Glutamatergic neuron (in vitro differentiated cells): Measurements from ENCODE around the gene FAM184B. TPM values are rescaled to one million over a fixed set of nuclear protein-coding genes. Genes with fewer than 3 reads are reported as not detected.

Experiments used
- DNase-seq: peaks from one replicate; pipeline ENCODE4 v3.0.0; 2022
- H3K27ac Mint-ChIP-seq: one replicate; pipeline ENCODE4 v1.8.0; 2020; ENCODE audit warnings: mild to moderate bottlenecking, mixed read lengths, inconsistent platforms; ENCODE audit not compliant: unreplicated experiment
- H3K27me3 Mint-ChIP-seq: one replicate; pipeline ENCODE4 v1.8.0; 2020; ENCODE audit warnings: mild to moderate bottlenecking, moderate library complexity, mixed read lengths, inconsistent platforms; ENCODE audit not compliant: unreplicated experiment
- H3K36me3 Mint-ChIP-seq: one replicate; pipeline ENCODE4 v1.8.0; 2020; ENCODE audit warnings: mild to moderate bottlenecking, mixed read lengths, inconsistent platforms; ENCODE audit not compliant: unreplicated experiment
- H3K4me1 Mint-ChIP-seq: one replicate; pipeline ENCODE4 v1.8.0; 2020; ENCODE audit warnings: mild to moderate bottlenecking, low read depth, mixed read lengths, inconsistent platforms; ENCODE audit not compliant: unreplicated experiment
- H3K4me3 Mint-ChIP-seq: one replicate; pipeline ENCODE4 v1.8.0; 2020; ENCODE audit warnings: mild to moderate bottlenecking, mixed read lengths, inconsistent platforms; ENCODE audit not compliant: unreplicated experiment
- H3K9me3 Mint-ChIP-seq: one replicate; pipeline ENCODE4 v1.8.0; 2020; ENCODE audit warnings: mild to moderate bottlenecking, moderate library complexity, mixed read lengths, inconsistent platforms; ENCODE audit not compliant: unreplicated experiment
- total RNA-seq: library from RNA; stranded (reverse); fragmentation: NEBNext Ultra II Directional; extraction: Animal tissue kit (Norgen Biotek cat#: 25700); gene quantifications from one replicate; pipeline ENCODE4 v1.2.1, GENCODE V29; 2021; ENCODE audit not compliant: unreplicated experiment
- TF ChIP-seq, protein P1 (sequence below): fragments of 200-600 bp; sonication (generic); IDR thresholded peaks from one replicate; pipeline ENCODE4 v1.5.0; 2021; ENCODE audit not compliant: partially characterized antibody, unreplicated experiment

Gene FAM184B
- total RNA-seq, 1 donor from 2014 or later, result not detected

DNA sequence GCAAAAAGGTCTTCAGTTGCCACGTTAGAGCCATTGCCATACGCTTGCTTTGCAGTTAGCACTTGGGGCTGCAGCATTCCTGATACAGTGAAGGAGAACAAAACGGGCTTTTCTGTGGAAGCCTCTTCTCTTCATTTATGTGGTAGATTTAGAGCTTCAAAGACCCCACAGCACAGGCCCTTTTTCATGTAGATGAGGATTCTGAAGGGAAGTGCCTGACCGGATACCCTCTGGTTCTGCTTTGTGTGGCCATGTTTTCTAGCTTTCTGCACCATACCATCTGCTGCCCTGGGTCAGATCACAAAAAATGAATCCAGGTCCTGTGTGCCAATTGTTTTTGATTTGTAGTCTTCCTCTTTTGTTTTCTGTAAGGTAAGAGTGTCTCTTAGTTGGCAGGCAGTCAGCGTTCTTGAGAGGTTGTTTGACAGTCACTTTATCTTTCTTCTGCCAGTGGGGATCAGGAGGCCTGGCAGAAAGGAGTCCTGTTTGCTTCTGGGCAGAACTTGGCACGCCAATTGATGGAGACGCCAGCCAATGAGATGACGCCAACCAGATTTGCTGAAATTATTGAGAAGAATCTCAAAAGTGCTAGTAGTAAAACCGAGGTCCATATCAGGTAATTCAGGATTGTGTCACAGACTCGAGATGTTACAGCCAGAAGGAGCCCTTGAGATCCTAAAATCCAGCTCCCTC lies 196.8 kb downstream of the FAM184B start:
- Mint-ChIP-seq H3K36me3 (peaks cover 4% of the 10 kb centered on the region), H3K9me3 (no peaks in the 10 kb centered on the region), H3K27ac (no peak overlapping the region), H3K4me1 (peaks cover 2% of the 10 kb centered on the region), H3K4me3 (no peak overlapping the region), H3K27me3 (no peaks in the 10 kb centered on the region)
- TF ChIP-seq, protein P1, sequence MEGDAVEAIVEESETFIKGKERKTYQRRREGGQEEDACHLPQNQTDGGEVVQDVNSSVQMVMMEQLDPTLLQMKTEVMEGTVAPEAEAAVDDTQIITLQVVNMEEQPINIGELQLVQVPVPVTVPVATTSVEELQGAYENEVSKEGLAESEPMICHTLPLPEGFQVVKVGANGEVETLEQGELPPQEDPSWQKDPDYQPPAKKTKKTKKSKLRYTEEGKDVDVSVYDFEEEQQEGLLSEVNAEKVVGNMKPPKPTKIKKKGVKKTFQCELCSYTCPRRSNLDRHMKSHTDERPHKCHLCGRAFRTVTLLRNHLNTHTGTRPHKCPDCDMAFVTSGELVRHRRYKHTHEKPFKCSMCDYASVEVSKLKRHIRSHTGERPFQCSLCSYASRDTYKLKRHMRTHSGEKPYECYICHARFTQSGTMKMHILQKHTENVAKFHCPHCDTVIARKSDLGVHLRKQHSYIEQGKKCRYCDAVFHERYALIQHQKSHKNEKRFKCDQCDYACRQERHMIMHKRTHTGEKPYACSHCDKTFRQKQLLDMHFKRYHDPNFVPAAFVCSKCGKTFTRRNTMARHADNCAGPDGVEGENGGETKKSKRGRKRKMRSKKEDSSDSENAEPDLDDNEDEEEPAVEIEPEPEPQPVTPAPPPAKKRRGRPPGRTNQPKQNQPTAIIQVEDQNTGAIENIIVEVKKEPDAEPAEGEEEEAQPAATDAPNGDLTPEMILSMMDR, result no peak
- DNase-seq, result no peak

DNA sequence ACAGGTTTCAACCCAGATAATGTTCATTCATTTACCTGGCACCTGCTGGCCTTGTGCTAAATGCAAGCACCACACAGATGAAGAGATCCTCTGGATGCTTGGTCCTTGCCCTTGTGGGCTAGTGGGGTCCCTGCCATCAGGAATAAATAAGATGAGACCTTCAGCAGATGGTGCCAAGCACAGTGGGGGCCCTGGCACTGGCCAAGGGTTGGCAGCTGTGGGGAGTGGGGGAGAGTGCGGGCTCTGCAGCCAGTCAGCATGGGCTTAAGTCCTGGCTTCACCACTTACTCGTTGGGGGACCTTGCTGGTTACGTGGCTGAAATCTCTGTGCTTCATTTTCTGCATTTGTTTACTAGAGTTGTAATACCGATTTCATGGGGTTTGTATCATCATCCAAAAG lies 197.5 kb downstream of the FAM184B start:
- H3K36me3 Mint-ChIP-seq, result peaks cover 4% of the 10 kb centered on the region

DNA sequence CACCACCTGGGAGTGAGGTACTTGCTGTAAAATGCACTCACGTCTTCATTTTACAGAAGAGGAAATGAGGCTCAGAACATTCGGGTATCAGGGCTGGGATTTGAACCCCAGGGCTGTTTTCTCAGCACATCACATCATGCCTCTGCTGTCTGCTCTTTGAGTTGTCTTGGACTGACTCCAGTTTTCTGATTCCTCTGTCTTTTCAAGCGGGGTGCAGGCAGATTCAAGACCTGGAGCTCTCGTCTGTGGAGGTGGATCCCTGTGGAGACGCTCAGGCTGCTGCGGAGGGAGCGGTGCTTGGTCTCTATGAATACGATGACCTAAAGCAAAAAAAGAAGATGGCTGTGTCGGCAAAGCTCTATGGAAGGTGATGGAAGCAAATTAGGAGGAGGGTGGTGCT lies 198.1 kb downstream of the FAM184B start:
- H3K27me3 Mint-ChIP-seq, result no peaks in the 10 kb centered on the region

More for the DNA sequence above, 197.5 kb downstream of the FAM184B start:
- Mint-ChIP-seq H3K27me3 (no peaks in the 10 kb centered on the region), H3K4me3 (no peak overlapping the region), H3K9me3 (no peaks in the 10 kb centered on the region), H3K4me1 (peaks cover 2% of the 10 kb centered on the region), H3K27ac (no peak overlapping the region)
- DNase-seq, result no peak
- TF ChIP-seq, protein P1, result no peak

DNA sequence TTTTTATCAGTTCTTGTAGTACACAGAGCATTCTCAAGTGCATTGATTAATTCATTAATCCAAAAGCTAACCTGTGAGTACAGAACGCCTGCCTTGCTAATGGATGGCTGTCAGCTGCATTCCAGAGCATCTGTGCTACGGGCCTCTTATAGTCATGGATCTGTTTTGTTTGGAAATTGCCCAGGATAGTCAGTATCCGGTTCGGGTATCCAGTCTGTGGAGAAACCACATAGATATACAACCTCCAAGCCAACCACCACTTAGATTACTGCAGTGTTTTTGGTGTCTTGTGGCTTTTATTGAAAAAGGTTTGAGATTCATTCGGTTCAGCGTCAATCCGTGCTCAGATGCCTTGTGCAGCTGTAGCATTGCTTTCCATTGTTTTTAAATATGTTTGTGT lies 200.5 kb downstream of the FAM184B start:
- H3K4me3 Mint-ChIP-seq, result no peak overlapping the region
- H3K36me3 Mint-ChIP-seq, result no peaks in the 10 kb centered on the region
- no peak for DNase-seq
- peaks cover 4% of the 10 kb centered on the region for H3K4me1 Mint-ChIP-seq
- H3K27me3 Mint-ChIP-seq, result peaks cover 2% of the 10 kb centered on the region
- TF ChIP-seq, protein P1, result no peak
- H3K27ac Mint-ChIP-seq, result no peak overlapping the region
- H3K9me3 Mint-ChIP-seq, result peaks cover 2% of the 10 kb centered on the region

More for the DNA sequence above, 198.1 kb downstream of the FAM184B start:
- H3K36me3 Mint-ChIP-seq, result peaks cover 4% of the 10 kb centered on the region
- H3K9me3 Mint-ChIP-seq, result no peaks in the 10 kb centered on the region
- H3K4me3 Mint-ChIP-seq, result no peak overlapping the region
- H3K27ac Mint-ChIP-seq, result no peak overlapping the region
- H3K4me1 Mint-ChIP-seq, result peaks cover 4% of the 10 kb centered on the region
- TF ChIP-seq, protein P1, result no peak
- DNase-seq, result no peak

Other genes with a start within 250 kb of the FAM184B start
- 24.9 TPM for gene LAP3, start 204.4 kb downstream of the FAM184B start, total RNA-seq
- gene MED28, start 167.0 kb downstream of the FAM184B start, total RNA-seq, result 60.9 TPM
- 39.5 TPM for gene DCAF16, start 29.1 kb upstream of the FAM184B start, total RNA-seq
- gene NCAPG, start 29.4 kb upstream of the FAM184B start, total RNA-seq, result 6.0 TPM
- 30.8 TPM for gene LCORL, start 240.1 kb upstream of the FAM184B start, total RNA-seq